Upper lobe of left lung (tissue), 6 donors: ENCODE data around the gene ZHX3. TPM values are rescaled to one million over a fixed set of nuclear protein-coding genes. Genes with fewer than 3 reads are reported as not detected.

Experiments
- ATAC-seq, 2 donors: fragments of 200-7000 bp; cut with Tn5 transposase; one replicate each; pipeline ENCODE4 v1.9.1; 2022; ENCODE audit warnings: mild to moderate bottlenecking in 2 of 2, moderate library complexity in 2 of 2; ENCODE audit not compliant: low FRiP score in 2 of 2
- DNase-seq, 2 donors: peaks; one replicate each; pipeline ENCODE4 v3.0.0-alpha.2; 2019 to 2020
- H3K27ac ChIP-seq, 4 donors: fragments of 200-600 bp; sonication (generic); one replicate each; pipeline ENCODE4 v1.5.1; 2016 to 2019
- H3K27me3 ChIP-seq, 4 donors: fragments of 200-600 bp; sonication (generic); one replicate each; pipeline ENCODE4 v1.5.1; 2017 to 2019
- H3K36me3 ChIP-seq, 4 donors: fragments of 200-600 bp; sonication (generic); one replicate each; pipeline ENCODE4 v1.5.1; 2016 to 2019
- H3K4me1 ChIP-seq, 4 donors: fragments of 200-600 bp; sonication (generic); one replicate each; pipeline ENCODE4 v1.5.1; 2018 to 2019
- H3K4me3 ChIP-seq, 4 donors: fragments of 200-600 bp; sonication (generic); one replicate each; pipeline ENCODE4 v1.5.1; 2017 to 2019; ENCODE audit warnings: mild to moderate bottlenecking in 2 of 4, moderate library complexity in 1 of 4
- H3K9me3 ChIP-seq, 4 donors: fragments of 200-600 bp; sonication (generic); one replicate each; pipeline ENCODE4 v1.5.1; 2018 to 2019
- EP300 ChIP-seq, 4 donors: sonication (generic); formaldehyde crosslinking; IDR thresholded peaks; one replicate each; pipeline ENCODE4 v1.5.1; 2017; ENCODE audit warnings: antibody characterized with exemption in 4 of 4, control low read depth in 2 of 4
- POLR2A ChIP-seq, 4 donors: fragments of 450-650 bp; IDR thresholded peaks; one replicate each; pipeline ENCODE4 v1.5.1; 2016 to 2017; ENCODE audit warnings: antibody characterized with exemption in 4 of 4, mild to moderate bottlenecking in 2 of 4
- POLR2AphosphoS5 ChIP-seq, 2 donors: sonication (generic); formaldehyde crosslinking; IDR thresholded peaks; one replicate each; pipeline ENCODE4 v1.5.1; 2017; ENCODE audit warnings: antibody characterized with exemption in 2 of 2
- WGBS, 2 donors: methylation state at CpG; one replicate each; pipeline ENCODE4 v1.1.5; 2017 to 2018; 5-methylcytosine and 5-hydroxymethylcytosine counted together
- total RNA-seq, 6 donors: library from RNA; depleted of rRNA in 4 of 6; stranded (reverse); fragments of >200 nt in 4 of 6; gene quantifications; one replicate each; pipeline versions ENCODE4 v1.1.0 to v1.2.1, GENCODE V29; 2016 to 2021
- TF ChIP-seq, protein P1 (sequence below), 6 experiments: fragments of 450-650 bp in 4 of 6; fragments of 200-600 bp in 2 of 6; sonication (generic) in 2 of 6; IDR thresholded peaks; one replicate each; pipeline ENCODE4 v1.5.1; 2016 to 2019; ENCODE audit warnings: antibody characterized with exemption in 6 of 6
- donor health status: DM: no; HTN: no; CAD: no; lungs with moderate emphysema.
- donor health status: DM: no; HTN: yes; CAD: no; lungs with severe emphysema.

ZHX3 gene
- total RNA-seq, 6 donors from 2014 or later = 30.4 to 57.5 (median 44.9) TPM

GRCh38 chr20:41286240-41286851 is 31.2 kb downstream of the ZHX3 start:
- DNase-seq = no peak
- WGBS, 2 donors = 93 to 99% methylated on average over 2 of the region's 2 CpGs
- Histone ChIP-seq H3K36me3 (no peaks in the 10 kb centered on the region), H3K9me3 (peaks cover 0 to 12% (median 7%) of the 10 kb centered on the region in 4 donors), H3K4me1 (no peaks in the 10 kb centered on the region), H3K27me3 (no peaks in the 10 kb centered on the region), H3K27ac (no peak overlapping the region), H3K4me3 (no peak overlapping the region)
- ATAC-seq = no peak
- TF ChIP-seq POLR2AphosphoS5 (IDR thresholded peaks at IDR 0.05) (no peak), POLR2A (IDR thresholded peaks at IDR 0.05) (no peak)

- Histone ChIP-seq H3K27ac (no peak overlapping the region), H3K36me3 (no peaks in the 10 kb centered on the region), H3K4me3 (no peak overlapping the region), H3K27me3 (no peaks in the 10 kb centered on the region), H3K4me1 (peaks cover 10 to 19% (median 15%) of the 10 kb centered on the region in 4 donors), H3K9me3 (no peaks in the 10 kb centered on the region)
- 45 to 46% methylated on average over 3 of the region's 3 CpGs for WGBS, 2 donors
- ATAC-seq (peak in 1 of 2 donors; percentile 21), DNase-seq (no peak)
- TF ChIP-seq POLR2A (IDR thresholded peaks at IDR 0.05) (no peak), EP300 (IDR thresholded peaks at IDR 0.05) (no peak), POLR2AphosphoS5 (IDR thresholded peaks at IDR 0.05) (no peak)
- TF ChIP-seq, protein P1, sequence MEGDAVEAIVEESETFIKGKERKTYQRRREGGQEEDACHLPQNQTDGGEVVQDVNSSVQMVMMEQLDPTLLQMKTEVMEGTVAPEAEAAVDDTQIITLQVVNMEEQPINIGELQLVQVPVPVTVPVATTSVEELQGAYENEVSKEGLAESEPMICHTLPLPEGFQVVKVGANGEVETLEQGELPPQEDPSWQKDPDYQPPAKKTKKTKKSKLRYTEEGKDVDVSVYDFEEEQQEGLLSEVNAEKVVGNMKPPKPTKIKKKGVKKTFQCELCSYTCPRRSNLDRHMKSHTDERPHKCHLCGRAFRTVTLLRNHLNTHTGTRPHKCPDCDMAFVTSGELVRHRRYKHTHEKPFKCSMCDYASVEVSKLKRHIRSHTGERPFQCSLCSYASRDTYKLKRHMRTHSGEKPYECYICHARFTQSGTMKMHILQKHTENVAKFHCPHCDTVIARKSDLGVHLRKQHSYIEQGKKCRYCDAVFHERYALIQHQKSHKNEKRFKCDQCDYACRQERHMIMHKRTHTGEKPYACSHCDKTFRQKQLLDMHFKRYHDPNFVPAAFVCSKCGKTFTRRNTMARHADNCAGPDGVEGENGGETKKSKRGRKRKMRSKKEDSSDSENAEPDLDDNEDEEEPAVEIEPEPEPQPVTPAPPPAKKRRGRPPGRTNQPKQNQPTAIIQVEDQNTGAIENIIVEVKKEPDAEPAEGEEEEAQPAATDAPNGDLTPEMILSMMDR (IDR thresholded peaks at IDR 0.05) = no peak
These were observed 37.8 kb downstream of the ZHX3 start for GRCh38 chr20:41279546-41280225.

DNA sequence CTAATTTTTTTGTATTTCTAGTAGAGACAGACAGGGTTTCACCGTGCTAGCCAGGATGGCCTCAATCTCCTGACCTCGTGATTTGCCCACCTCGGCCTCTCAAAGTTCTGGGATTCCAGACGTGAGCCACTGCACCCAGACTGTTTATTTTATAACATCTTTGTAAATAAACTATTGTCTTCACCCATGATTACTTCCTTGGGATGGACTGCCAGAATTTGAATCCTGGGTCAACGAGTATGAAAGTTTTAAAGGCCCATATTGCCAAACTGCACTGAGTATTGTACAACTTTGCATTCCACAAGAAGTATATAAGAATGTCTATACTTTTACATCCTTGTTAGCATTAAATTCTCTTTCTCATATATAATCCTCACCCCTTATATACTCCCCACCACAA is 38.6 kb downstream of the ZHX3 start:
- no peak for ATAC-seq
- Histone ChIP-seq H3K36me3 (no peaks in the 10 kb centered on the region), H3K4me1 (peaks cover 10 to 19% (median 15%) of the 10 kb centered on the region in 4 donors), H3K27ac (no peak overlapping the region), H3K4me3 (no peak overlapping the region), H3K27me3 (no peaks in the 10 kb centered on the region), H3K9me3 (no peaks in the 10 kb centered on the region)
- DNase-seq = no peak
- 60 to 70% methylated on average over 5 of the region's 5 CpGs for WGBS, 2 donors
- TF ChIP-seq POLR2A (IDR thresholded peaks at IDR 0.05) = no peak
- TF ChIP-seq, protein P1 (IDR thresholded peaks at IDR 0.05) = no peak
- TF ChIP-seq EP300 (IDR thresholded peaks at IDR 0.05) = no peak

DNA sequence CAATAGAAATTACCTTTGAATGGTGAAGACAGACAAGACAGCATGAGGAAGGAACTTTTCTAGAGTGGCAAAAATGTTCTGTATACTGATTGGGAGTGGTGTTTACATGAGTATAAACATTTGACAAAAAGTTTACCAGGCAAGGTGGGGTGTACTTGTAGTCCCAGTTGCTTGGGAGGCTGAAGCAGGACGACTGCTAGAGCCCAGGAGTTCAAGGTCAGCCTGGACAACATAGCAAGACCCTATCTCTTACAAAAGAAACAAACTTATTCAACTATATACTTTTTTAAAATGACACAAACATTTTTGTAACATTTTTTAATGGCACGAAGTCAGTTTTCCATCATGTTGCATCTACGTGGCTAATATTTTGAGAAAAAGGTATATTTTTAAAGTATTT is 40.5 kb downstream of the ZHX3 start:
- no peaks in the 10 kb centered on the region for H3K9me3 ChIP-seq
- H3K4me1 ChIP-seq = peaks cover 10 to 19% (median 15%) of the 10 kb centered on the region in 4 donors
- 83 to 87% methylated on average over 3 of the region's 3 CpGs for WGBS, 2 donors
- no peak overlapping the region for H3K4me3 ChIP-seq
- TF ChIP-seq POLR2AphosphoS5 (IDR thresholded peaks at IDR 0.05) (no peak), EP300 (IDR thresholded peaks at IDR 0.05) (no peak), POLR2A (IDR thresholded peaks at IDR 0.05) (no peak)
- TF ChIP-seq, protein P1 (IDR thresholded peaks at IDR 0.05) = no peak
- H3K36me3 ChIP-seq = no peaks in the 10 kb centered on the region
- ATAC-seq (no peak), DNase-seq (no peak)
- H3K27ac ChIP-seq = no peak overlapping the region
- no peaks in the 10 kb centered on the region for H3K27me3 ChIP-seq

GRCh38 chr20:41276317-41276751 is 41.2 kb downstream of the ZHX3 start:
- Histone ChIP-seq H3K27me3 (no peaks in the 10 kb centered on the region), H3K36me3 (no peaks in the 10 kb centered on the region), H3K9me3 (no peaks in the 10 kb centered on the region), H3K27ac (peak overlapping the region; percentile 4 to 29 (median 16)), H3K4me1 (peaks cover 10 to 19% (median 15%) of the 10 kb centered on the region in 4 donors), H3K4me3 (no peak overlapping the region)
- no peak for ATAC-seq
- TF ChIP-seq POLR2AphosphoS5 (IDR thresholded peaks at IDR 0.05) = no peak
- no peak for TF ChIP-seq POLR2A (IDR thresholded peaks at IDR 0.05)
- TF ChIP-seq EP300 (IDR thresholded peaks at IDR 0.05) = no peak
- TF ChIP-seq, protein P1 (IDR thresholded peaks at IDR 0.05) = no peak
- 53 to 57% methylated on average over 9 of the region's 9 CpGs for WGBS, 2 donors
- no peak for DNase-seq
